Anterior cingulate cortex (tissue), 58 donors: ENCODE measurements around the gene ANTKMT.

ENCODE experiments used
- DNase-seq, 58 donors: peaks; one replicate each; lab custom pipeline; 2025; lab: John Stamatoyannopoulos, UW

Gene ANTKMT

GRCh38 chr16:720990-721764, at the start of gene ANTKMT:
Gene ANTKMT (plus strand): TSS chr16:721146. CDS start chr16:721275, 129 bp downstream.
- peak in 57 of 58 donors; percentile 38 to 89 (median 77) for DNase-seq

DNA sequence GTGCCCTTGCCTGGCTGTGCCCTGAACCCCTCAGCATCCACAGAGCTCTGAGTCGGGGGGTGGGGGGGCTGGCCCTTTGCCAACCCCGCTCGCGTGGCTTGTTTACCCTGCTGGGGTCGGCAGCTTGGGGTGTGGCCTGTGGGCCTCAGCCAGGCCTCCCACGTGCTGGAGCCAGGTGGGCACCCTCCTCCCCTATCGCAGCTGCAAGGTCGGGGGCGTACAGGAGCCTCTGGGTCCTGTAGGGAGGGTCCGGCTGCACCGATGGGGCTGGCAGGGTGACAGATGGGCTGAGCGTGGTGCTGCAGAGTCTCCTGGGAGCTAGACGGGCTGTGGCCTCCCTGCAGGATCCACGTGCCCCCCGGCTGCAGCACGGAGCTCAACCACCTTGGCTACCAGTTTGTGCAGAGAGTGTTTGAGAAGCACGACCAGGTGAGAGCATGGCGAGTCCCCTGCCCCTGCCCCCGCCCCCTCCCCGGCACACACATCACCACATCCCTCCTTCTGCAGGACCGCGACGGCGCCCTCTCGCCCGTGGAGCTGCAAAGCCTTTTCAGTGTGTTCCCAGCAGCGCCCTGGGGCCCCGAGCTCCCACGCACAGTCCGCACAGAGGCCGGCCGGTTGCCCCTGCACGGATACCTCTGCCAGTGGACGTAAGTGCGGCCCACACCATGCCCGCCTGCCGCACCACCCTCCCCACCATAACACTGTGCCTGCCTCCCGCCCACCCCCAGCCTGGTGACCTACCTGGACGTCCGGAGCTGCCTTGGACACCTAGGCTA, 49.4 kb upstream of the ANTKMT start:
- DNase-seq = no peak

GRCh38 chr16:672371-672770, 48.6 kb upstream of the ANTKMT start:
- DNase-seq = no peak

DNA sequence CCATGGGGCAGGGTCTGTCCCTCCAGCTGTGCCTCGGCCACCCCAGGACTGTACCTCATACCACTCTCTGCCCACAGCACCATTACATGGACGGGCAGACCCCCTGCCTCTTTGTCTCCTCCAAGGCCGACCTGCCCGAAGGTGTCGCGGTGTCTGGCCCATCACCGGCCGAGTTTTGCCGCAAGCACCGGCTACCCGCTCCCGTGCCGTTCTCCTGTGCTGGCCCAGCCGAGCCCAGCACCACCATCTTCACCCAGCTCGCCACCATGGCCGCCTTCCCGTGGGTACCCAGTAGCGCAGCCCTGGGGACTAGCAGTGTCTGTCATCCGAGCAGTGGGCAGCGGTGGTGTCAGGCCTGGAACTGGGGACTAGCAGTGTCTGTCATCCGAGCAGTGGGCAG, 48.1 kb upstream of the ANTKMT start:
- no peak for DNase-seq

DNA sequence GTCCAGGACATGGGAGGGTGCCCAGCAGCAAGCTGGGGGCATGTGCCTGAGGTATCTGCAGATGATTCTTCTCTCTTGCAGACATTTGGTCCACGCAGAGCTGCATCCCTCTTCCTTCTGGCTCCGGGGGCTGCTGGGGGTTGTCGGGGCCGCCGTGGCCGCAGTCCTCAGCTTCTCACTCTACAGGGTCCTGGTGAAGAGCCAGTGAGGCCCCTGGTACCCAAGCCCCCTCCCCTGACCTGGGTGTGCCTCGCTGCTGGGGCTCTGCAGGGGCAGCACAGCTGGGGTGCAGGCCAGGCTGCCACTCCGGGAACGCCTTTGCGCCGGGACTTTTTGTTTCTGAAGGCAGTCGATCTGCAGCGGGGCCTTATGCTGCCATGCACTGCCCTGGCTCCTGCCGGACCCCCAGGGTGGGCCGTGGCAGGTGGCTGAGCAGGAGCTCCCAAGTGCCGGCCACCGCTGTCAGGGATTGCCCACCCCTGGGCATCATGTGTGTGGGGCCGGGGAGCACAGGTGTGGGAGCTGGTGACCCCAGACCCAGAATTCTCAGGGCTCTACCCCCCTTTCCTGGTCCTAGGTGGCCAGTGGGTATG, 47.5 kb upstream of the ANTKMT start:
- no peak for DNase-seq

DNA sequence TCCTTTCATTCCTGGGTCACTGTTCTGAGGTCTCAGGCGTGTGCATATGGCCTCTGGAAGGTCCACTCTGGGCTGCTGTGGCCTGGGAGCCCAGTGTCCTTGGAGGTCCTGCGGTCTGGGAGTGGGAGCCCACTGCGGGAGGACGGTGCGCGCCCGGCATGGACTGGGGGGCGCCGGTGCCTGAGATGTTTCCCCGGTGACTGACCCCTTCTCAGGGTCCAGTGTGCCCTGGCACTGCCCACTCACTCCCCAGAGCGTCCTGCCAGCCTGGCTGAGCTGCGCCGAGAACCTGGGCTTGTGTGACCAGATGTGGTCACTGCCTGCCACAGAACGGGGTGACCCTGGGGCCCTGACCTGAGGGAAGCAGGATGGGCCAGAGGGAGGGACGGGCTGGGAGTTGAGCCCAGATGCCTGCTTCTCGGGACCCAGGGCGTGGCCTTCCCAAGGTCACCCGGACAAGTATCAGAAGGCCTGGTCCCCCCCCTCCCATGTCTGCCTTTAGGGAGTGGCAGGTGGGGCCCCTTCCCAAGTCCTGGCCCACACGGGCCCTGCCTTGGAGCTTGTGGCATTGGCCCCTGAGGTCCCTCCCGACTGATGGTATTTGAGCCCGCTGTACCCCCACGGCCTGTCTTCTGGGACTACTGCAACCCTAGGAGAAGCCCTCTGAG, 46.6 kb upstream of the ANTKMT start:
- no peak for DNase-seq

DNA sequence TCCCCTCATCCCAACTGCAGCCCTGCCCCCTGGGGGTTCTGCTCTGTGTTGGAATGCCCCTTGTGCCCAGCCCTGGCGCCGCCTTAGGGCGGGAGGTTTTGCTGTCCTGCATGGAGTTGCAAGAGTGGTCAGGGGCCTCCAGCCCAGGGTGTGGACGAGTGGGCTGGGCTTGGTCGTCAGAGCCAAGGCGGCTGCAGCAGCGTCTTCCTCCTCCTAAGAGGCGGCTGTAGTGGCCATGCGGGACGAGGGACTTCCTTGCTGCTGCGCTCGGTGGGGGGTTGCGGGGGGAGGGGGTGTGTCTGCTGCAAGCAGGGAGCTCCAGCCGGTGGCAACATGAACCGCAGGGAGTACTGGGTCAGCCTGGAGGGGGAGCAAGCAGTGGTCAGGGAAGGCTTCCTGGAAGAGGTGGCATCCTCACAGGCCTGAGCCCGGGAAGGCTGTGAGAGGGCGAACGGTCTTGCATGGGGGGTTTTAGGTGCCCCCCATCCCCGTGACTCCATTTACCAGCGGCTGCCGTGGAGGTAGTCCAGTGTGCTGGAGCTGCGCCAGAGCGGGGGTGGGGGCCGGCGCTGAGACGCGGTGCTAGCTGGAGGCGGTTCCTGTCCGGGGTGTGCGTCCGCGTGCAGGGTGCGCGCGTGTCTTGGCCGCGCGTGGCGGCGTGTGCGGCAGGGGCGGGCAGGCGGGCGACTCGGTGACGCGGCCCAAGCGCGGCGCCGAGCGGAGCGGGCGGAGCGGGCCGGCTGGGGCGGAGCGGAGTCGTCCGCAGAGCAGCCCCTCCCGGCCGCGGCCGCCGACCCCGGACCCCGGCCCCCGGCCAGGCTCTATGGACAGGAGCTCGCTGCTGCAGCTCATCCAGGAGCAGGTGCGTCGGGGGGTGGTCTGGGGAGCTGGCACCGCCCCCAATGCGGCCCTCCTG, 45.7 kb upstream of the ANTKMT start, which contains the start of gene RHBDL1:
Gene RHBDL1 (plus strand): TSS at position 704 of the 916 bp plus-strand sequence. CDS start 120 bp downstream, at position 824.
- DNase-seq = peak in 43 of 58 donors; percentile 10 to 67 (median 41)

DNA sequence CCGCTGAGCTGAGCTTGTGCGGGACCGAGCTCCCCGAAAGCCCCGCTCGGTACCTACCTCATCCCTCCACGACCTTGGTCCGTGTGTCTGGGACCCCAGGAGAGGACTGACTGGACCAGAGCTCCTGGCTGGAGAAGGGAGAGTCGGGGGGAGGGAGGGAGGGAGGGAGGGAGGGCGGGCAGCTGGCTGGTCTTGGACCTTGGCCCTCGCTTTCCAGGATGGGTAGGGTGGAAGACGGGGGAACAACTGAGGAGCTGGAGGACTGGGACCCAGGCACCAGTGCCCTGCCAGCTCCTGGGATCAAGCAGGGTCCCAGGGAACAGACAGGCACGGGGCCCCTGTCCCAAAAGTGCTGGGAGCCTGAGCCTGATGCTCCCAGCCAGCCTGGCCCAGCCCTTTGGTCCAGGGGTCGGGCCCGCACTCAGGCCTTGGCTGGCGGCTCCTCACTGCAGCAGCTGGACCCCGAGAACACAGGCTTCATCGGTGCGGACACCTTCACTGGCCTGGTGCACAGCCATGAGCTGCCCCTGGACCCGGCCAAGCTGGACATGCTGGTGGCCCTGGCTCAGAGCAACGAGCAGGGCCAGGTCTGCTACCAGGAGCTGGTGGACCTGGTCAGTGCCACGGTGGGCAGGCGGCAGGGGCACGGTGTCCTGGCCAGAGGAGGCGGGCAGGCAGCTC, 44.9 kb upstream of the ANTKMT start:
- peak in 2 of 58 donors; percentile 29 to 33 for DNase-seq

DNA sequence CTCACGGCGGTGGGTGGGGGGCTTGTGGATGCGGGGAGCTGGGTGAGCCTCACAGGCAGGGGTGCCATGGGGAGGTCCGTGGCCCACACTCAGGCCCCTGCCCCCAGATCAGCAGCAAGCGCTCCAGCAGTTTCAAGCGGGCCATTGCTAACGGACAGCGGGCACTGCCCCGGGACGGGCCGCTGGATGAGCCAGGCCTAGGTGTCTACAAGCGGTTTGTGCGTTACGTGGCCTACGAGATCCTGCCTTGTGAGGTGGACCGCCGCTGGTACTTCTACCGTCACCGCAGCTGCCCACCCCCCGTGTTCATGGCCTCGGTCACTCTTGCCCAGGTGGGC, 44.4 kb upstream of the ANTKMT start:
- no peak for DNase-seq

DNA sequence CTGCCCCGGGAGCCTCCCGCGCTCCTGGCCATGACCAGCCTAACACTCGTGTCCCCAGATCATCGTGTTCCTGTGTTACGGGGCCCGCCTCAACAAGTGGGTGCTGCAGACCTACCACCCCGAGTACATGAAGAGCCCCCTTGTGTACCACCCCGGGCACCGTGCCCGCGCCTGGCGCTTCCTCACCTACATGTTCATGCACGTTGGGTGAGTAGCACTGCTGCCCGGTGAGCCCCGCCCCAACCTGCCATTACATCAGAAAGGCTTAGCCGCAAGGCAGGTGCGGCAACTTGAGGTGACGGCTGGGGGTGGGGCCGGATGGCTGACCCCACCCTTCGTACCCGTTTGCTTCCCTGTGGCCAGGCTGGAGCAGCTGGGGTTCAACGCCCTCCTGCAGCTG, 44.0 kb upstream of the ANTKMT start:
- DNase-seq = no peak

GRCh38 chr16:677316-678190, 43.4 kb upstream of the ANTKMT start:
- no peak for DNase-seq

GRCh38 chr16:678209-678857, 42.6 kb upstream of the ANTKMT start:
- no peak for DNase-seq

DNA sequence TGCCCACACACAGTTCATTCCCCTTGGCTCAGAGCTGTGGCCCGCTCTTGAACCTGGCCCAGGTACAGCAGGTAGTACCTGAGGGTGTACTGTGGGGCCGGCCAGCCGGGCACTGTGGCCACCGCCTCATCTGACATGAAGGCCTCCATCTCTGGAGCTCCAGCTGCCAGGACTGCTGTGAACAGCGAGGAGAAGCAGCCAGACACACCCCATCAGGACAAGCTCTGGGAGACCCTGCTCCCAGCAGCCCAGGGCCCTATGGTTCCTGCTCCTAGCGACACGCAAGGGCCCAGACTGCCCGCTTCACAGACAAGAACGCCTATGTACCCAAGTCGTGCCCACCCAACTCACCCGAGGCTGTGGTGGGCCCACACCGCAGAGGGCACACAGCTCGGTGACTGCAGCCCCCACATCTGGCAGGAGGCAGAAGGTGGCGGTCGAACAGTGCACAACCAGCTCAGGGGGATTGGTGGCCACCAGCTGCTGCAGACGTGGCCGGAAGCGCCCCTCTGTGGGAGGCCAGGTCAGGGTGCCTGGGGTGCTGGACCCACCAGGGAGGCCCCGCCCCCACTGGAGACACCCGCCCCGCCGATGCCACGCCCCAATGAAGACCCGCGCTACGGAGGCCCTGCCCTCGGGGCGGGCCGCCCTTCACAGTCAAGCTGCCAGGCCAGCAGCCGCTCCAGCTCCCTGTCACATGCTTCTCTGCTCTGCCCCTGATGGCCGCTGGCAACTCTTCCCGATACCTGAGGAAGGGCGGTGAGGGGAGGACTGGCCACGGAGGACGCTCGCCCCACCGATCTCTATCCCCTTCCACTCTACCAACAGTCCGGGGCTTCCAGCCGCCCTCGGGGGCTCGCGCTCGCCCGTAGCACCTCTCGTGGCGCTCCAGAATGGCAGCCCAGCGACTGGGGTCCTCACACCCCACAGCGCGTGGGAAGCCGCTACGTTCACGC, 41.8 kb upstream of the ANTKMT start:
- DNase-seq = peak in 39 of 58 donors; percentile 22 to 82 (median 67)

GRCh38 chr16:679814-680624, 40.9 kb upstream of the ANTKMT start, which contains the start of gene STUB1:
Gene STUB1 (plus strand): TSS chr16:680410. CDS start chr16:680526, 116 bp downstream.
- peak in 56 of 58 donors; percentile 53 to 97 (median 86) for DNase-seq

GRCh38 chr16:680625-680945, 40.4 kb upstream of the ANTKMT start:
- no peak for DNase-seq
